ENCODE measurements around the gene APOA1.

APOA1 gene

DNA sequence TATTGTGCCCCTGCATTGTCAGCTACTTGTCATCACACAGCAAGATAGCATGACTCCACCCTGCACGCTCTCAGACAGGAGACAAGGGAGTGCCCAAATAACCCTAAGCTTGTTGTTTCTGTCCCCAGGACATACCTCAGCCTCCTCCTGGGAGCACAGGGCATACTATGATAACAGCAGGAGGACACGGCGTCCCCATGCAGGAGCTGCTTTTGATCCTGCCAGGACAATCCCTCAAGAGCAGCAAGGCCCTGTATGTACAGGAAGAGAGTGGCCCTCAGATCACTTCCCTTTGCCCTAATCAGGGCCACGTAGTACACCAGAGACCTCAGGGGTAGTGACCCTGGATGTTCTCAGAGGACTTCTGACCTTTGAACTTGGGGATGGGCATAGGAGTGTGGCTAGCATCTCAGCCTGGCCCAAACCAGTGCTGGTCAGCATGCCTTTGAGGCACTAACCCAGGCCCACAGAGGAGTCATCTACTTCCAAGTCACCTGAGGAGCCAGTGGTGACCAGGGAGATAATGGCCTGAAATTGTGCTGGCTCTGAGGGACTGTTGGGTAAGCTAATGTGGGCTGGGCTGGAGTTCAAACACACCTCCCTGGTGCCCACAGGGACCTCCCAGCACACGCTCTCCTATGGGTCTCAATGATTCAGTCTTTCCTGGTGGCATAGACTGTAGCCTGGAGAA lies 23.5 kb downstream of the APOA1 start:
- Histone ChIP-seq H3K27me3 (ENCODE audit: insufficient read depth, low read depth) (no peaks in the 10 kb centered on the region), H2AFZ (ENCODE audit: low read depth) (no peak overlapping the region), H3K79me2 (ENCODE audit: insufficient read depth, low read depth) (no peaks in the 10 kb centered on the region), H3K36me3 (ENCODE audit: insufficient read depth) (no peaks in the 10 kb centered on the region), H4K20me1 (ENCODE audit: insufficient read depth) (no peaks in the 10 kb centered on the region), H3K4me3 (IDR thresholded peaks at IDR 0.05; ENCODE audit: insufficient read depth, low read depth, low read length) (no peak overlapping the region), H3K4me2 (no peak overlapping the region), H3K4me1 (ENCODE audit: low read depth, poor library complexity, severe bottlenecking) (no peaks in the 10 kb centered on the region), H3K27ac (no peak overlapping the region), H3K9ac (no peak overlapping the region)
- TF ChIP-seq, protein P1, sequence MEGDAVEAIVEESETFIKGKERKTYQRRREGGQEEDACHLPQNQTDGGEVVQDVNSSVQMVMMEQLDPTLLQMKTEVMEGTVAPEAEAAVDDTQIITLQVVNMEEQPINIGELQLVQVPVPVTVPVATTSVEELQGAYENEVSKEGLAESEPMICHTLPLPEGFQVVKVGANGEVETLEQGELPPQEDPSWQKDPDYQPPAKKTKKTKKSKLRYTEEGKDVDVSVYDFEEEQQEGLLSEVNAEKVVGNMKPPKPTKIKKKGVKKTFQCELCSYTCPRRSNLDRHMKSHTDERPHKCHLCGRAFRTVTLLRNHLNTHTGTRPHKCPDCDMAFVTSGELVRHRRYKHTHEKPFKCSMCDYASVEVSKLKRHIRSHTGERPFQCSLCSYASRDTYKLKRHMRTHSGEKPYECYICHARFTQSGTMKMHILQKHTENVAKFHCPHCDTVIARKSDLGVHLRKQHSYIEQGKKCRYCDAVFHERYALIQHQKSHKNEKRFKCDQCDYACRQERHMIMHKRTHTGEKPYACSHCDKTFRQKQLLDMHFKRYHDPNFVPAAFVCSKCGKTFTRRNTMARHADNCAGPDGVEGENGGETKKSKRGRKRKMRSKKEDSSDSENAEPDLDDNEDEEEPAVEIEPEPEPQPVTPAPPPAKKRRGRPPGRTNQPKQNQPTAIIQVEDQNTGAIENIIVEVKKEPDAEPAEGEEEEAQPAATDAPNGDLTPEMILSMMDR (conservative IDR thresholded peaks at IDR 0.05; ENCODE audit: low read depth, low read length), result no peak

DNA sequence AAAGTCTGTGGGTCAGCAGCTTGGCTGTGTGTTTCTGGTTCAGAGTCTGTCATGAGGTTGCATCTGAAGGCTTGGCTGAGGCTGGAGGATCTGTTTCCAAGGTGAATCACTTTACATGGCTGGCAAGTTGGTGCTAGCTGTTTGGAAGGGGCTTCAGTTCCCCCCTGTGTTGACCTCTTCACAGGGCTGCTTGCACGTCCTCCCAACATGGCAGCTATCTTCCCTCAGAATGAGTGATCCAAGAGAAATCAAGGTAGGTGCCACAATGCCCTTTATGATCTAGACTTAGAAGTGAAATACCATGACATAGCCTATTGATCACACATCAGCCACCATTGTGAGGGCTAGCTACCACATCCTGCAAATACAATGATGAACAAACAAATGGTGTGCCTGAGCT lies 24.3 kb downstream of the APOA1 start:
- Histone ChIP-seq H3K4me1 (ENCODE audit: low read depth, poor library complexity, severe bottlenecking) (no peaks in the 10 kb centered on the region), H3K4me3 (IDR thresholded peaks at IDR 0.05; ENCODE audit: insufficient read depth, low read depth, low read length) (no peak overlapping the region), H3K27ac (no peak overlapping the region), H3K27me3 (ENCODE audit: insufficient read depth, low read depth) (no peaks in the 10 kb centered on the region), H3K9ac (no peak overlapping the region), H4K20me1 (ENCODE audit: insufficient read depth) (no peaks in the 10 kb centered on the region), H3K79me2 (ENCODE audit: insufficient read depth, low read depth) (no peaks in the 10 kb centered on the region), H2AFZ (ENCODE audit: low read depth) (no peak overlapping the region), H3K36me3 (ENCODE audit: insufficient read depth) (no peaks in the 10 kb centered on the region), H3K4me2 (no peak overlapping the region)
- TF ChIP-seq, protein P1 (conservative IDR thresholded peaks at IDR 0.05; ENCODE audit: low read depth, low read length), result no peak

DNA sequence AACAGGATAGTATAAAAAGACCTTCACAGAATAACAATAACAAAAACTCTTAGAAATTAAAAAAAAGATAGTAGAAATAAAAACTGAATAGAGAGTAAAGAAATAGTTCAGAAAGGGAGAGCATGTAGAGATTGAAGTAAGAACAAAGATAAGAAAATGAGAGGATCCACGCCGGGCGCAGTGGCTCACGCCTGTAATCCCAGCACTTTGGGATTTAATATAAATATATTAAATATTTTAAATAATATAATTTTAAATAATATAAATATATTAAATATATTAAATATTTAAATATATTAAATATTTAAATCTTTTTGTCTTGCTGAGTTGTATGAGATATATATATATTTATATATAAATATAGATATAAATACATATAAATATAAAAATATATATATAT lies 25.3 kb downstream of the APOA1 start:
- H3K4me1 ChIP-seq (ENCODE audit: low read depth, poor library complexity, severe bottlenecking), result no peaks in the 10 kb centered on the region
- no peak overlapping the region for H3K4me3 ChIP-seq (IDR thresholded peaks at IDR 0.05; ENCODE audit: insufficient read depth, low read depth, low read length)
- H3K79me2 ChIP-seq (ENCODE audit: insufficient read depth, low read depth), result no peaks in the 10 kb centered on the region
- TF ChIP-seq, protein P1 (conservative IDR thresholded peaks at IDR 0.05; ENCODE audit: low read depth, low read length), result no peak
- H3K27ac ChIP-seq, result no peak overlapping the region
- H3K9ac ChIP-seq, result no peak overlapping the region
- H3K36me3 ChIP-seq (ENCODE audit: insufficient read depth), result no peaks in the 10 kb centered on the region
- H4K20me1 ChIP-seq (ENCODE audit: insufficient read depth), result no peaks in the 10 kb centered on the region
- H3K4me2 ChIP-seq, result no peak overlapping the region
- no peak overlapping the region for H2AFZ ChIP-seq (ENCODE audit: low read depth)
- no peaks in the 10 kb centered on the region for H3K27me3 ChIP-seq (ENCODE audit: insufficient read depth, low read depth)

DNA sequence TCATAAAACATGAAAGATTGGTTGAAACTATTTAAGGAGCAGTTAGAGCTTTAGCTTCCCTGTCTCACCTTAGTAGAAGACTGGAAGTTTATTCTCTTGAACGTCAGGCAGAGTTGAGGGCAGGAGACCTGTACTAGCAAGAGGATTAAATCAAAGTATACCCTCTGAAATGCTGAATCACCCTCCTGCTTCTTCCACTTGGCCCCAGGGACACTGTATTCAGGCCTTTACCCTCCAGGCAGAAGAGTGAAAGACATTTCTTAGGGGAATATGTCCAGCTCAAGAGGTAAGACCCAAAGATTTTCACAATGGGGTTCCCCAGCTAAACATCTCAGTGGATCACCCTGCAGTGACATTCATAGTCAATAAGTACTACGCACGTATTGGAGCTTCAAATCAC lies 26.2 kb downstream of the APOA1 start:
- Histone ChIP-seq H3K4me1 (ENCODE audit: low read depth, poor library complexity, severe bottlenecking) (no peaks in the 10 kb centered on the region), H3K79me2 (ENCODE audit: insufficient read depth, low read depth) (no peaks in the 10 kb centered on the region), H3K36me3 (ENCODE audit: insufficient read depth) (no peaks in the 10 kb centered on the region), H3K27me3 (ENCODE audit: insufficient read depth, low read depth) (no peaks in the 10 kb centered on the region), H4K20me1 (ENCODE audit: insufficient read depth) (no peaks in the 10 kb centered on the region), H3K9ac (no peak overlapping the region), H2AFZ (ENCODE audit: low read depth) (no peak overlapping the region), H3K4me3 (IDR thresholded peaks at IDR 0.05; ENCODE audit: insufficient read depth, low read depth, low read length) (no peak overlapping the region), H3K27ac (no peak overlapping the region), H3K4me2 (no peak overlapping the region)
- TF ChIP-seq, protein P1 (conservative IDR thresholded peaks at IDR 0.05; ENCODE audit: low read depth, low read length), result no peak

All from KMS-11 (cell line).